ENCODE data around the gene ZNF469.

GRCh38 chr16:88356727-88357199 is 26.0 kb upstream of the ZNF469 start:
- TF ChIP-seq POLR2A (IDR thresholded peaks at IDR 0.05) (no peak), CTCF (IDR thresholded peaks at IDR 0.05) (no peak)
